Body of pancreas (tissue), 4 donors: ENCODE data around the gene CDKAL1. TPM values are rescaled to one million over a fixed set of nuclear protein-coding genes. Genes with fewer than 3 reads are reported as not detected.

Source experiments
- ATAC-seq: fragments of 150-250 bp; one replicate; pipeline ENCODE4 v1.9.1; 2016
- DNase-seq, 4 donors: peaks; one replicate each; pipeline ENCODE4 v3.0.0-alpha.2; 2019
- H3K27ac ChIP-seq, 4 donors: fragments of 200-600 bp; sonication (generic); 1 replicate in 3 of 4; 2 replicates in 1 of 4; pipeline versions ENCODE4 v1.5.1 to v1.6.1; 2016 to 2019; ENCODE audit warnings: mild to moderate bottlenecking in 1 of 4, mixed read lengths in 1 of 4, moderate library complexity in 1 of 4
- H3K27me3 ChIP-seq, 2 donors: fragments of 200-600 bp; sonication (generic); one replicate each; pipeline ENCODE4 v1.6.0; 2016; ENCODE audit warnings: mild to moderate bottlenecking in 1 of 2
- H3K36me3 ChIP-seq, 2 donors: fragments of 200-600 bp; sonication (generic); replicated peaks in 1 of 2; 2 replicates each; pipeline ENCODE4 v1.5.1; 2016; ENCODE audit warnings: low read depth in 2 of 2; ENCODE audit not compliant: insufficient read depth in 1 of 2
- H3K4me1 ChIP-seq: fragments of 200-600 bp; sonication (generic); one replicate; pipeline ENCODE4 v1.6.0; 2016
- H3K4me3 ChIP-seq, 2 donors: fragments of 200-600 bp; sonication (generic); 1 replicate in 1 of 2; 2 replicates in 1 of 2; pipeline ENCODE4 v1.5.1; 2016 to 2019
- H3K9me3 ChIP-seq, 3 donors: fragments of 200-600 bp; sonication (generic); 1 replicate in 2 of 3; 2 replicates in 1 of 3; pipeline ENCODE4 v1.5.1; 2016
- POLR2A ChIP-seq, 3 donors: fragments of 450-650 bp; IDR thresholded peaks; one replicate each; pipeline ENCODE4 v1.6.1; 2016; ENCODE audit warnings: antibody characterized with exemption in 3 of 3, mild to moderate bottlenecking in 2 of 3
- WGBS, 2 donors: methylation state at CpG; one replicate each; pipeline ENCODE4 v1.1.5; 2017; 5-methylcytosine and 5-hydroxymethylcytosine counted together
- intact Hi-C: fragments of 100-400 bp; cut with DNase I; formaldehyde crosslinking; loops from one replicate; pipeline ENCODE4 v1.15.1; 2023
- total RNA-seq, 2 donors: library from RNA; depleted of rRNA; stranded (reverse); fragments of >200 nt; gene quantifications; one replicate each; pipeline ENCODE4 v1.1.0, GENCODE V29; 2016
- TF ChIP-seq, protein P1 (sequence below), 7 experiments: fragments of 450-650 bp in 4 of 7; fragments of 200-600 bp in 3 of 7; sonication (generic) in 3 of 7; IDR thresholded peaks; one replicate each; pipeline ENCODE4 v1.5.1; 2016 to 2019; ENCODE audit warnings: antibody characterized with exemption in 7 of 7

The CDKAL1 gene
- total RNA-seq, 2 donors from 2014 or later, result 16.3 to 18.1 TPM

DNA sequence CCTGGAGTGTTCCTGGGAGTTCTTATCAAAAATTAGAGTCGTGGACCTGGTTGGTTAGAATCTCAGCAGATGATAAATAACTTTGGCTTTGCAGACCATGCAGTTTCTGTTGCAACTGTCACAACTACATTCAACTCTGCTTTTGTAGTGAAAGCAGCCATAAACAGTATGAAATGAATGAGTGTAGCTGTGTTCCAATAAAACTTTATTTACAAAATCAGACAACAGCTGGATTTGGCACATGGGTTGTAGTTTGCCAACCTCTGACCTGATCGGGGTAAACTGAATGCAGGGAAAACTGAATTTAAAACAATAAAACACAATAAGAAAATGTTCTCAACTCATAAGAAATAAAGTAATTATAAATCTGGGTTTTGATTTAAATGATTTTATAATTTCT, 513.8 kb downstream of the CDKAL1 start:
- no peak overlapping the region for H3K27ac ChIP-seq
- H3K4me1 ChIP-seq, result peaks cover 19% of the 10 kb centered on the region
- no peaks in the 10 kb centered on the region for H3K9me3 ChIP-seq
- no peak for TF ChIP-seq POLR2A (IDR thresholded peaks at IDR 0.05)
- TF ChIP-seq, protein P1, sequence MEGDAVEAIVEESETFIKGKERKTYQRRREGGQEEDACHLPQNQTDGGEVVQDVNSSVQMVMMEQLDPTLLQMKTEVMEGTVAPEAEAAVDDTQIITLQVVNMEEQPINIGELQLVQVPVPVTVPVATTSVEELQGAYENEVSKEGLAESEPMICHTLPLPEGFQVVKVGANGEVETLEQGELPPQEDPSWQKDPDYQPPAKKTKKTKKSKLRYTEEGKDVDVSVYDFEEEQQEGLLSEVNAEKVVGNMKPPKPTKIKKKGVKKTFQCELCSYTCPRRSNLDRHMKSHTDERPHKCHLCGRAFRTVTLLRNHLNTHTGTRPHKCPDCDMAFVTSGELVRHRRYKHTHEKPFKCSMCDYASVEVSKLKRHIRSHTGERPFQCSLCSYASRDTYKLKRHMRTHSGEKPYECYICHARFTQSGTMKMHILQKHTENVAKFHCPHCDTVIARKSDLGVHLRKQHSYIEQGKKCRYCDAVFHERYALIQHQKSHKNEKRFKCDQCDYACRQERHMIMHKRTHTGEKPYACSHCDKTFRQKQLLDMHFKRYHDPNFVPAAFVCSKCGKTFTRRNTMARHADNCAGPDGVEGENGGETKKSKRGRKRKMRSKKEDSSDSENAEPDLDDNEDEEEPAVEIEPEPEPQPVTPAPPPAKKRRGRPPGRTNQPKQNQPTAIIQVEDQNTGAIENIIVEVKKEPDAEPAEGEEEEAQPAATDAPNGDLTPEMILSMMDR (IDR thresholded peaks at IDR 0.05), result no peak
- intact Hi-C loops, result no loop called here
- DNase-seq (no peak), ATAC-seq (no peak)
- WGBS, 2 donors, result 81 to 89% methylated on average over 2 of the region's 2 CpGs
- no peak overlapping the region for H3K4me3 ChIP-seq
- H3K36me3 ChIP-seq, result no peaks in the 10 kb centered on the region
- no peaks in the 10 kb centered on the region for H3K27me3 ChIP-seq

DNA sequence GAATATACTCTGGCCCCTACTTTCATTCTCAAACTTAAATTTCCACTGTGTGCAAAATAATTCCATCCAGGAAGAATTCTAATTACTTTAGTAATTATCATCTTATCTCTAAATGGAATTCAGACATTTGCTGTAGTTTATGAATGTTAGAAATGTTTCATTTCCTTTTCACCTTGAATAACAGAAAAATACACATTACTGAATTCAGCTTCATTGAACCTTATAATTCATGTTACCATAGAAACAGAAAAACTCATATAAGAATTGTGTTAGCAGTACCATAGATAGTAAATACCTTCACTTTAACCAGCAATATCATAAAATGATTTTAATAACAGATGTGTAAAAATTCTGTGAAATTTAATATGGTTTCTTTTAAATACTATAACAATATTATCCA, 514.9 kb downstream of the CDKAL1 start:
- TF ChIP-seq, protein P1 (IDR thresholded peaks at IDR 0.05), result no peak
- no peak for TF ChIP-seq POLR2A (IDR thresholded peaks at IDR 0.05)
- Histone ChIP-seq H3K27me3 (no peaks in the 10 kb centered on the region), H3K4me1 (peaks cover 19% of the 10 kb centered on the region), H3K9me3 (no peaks in the 10 kb centered on the region), H3K27ac (no peak overlapping the region), H3K4me3 (no peak overlapping the region), H3K36me3 (no peaks in the 10 kb centered on the region)
- ATAC-seq, result no peak
- intact Hi-C loops, result no loop called here
- DNase-seq, result no peak

DNA sequence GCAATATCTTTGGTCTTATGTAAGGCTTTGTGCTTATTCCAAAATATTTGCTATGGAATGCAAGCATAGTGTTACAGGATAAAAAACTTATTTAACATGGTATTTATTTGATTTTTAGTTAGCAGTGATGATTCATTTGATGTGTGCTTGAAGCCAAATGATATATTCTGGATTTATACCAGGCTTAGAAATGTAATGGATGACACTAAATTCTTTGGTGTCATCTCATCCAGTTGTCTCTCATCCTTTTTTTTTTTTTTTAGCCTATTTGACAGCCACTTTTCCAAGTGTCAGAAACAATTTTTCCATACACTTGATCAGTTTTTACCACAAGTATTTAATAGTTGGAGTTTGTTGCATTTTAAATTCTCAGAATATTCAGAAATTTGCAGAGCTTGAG, 515.3 kb downstream of the CDKAL1 start:
- peaks cover 18% of the 10 kb centered on the region for H3K4me1 ChIP-seq
- H3K36me3 ChIP-seq, result no peaks in the 10 kb centered on the region
- intact Hi-C loops, result no loop called here
- H3K27me3 ChIP-seq, result no peaks in the 10 kb centered on the region
- DNase-seq (no peak), ATAC-seq (no peak)
- H3K27ac ChIP-seq, result no peak overlapping the region
- TF ChIP-seq POLR2A (IDR thresholded peaks at IDR 0.05), result no peak
- TF ChIP-seq, protein P1 (IDR thresholded peaks at IDR 0.05), result no peak
- no peaks in the 10 kb centered on the region for H3K9me3 ChIP-seq
- no peak overlapping the region for H3K4me3 ChIP-seq

DNA sequence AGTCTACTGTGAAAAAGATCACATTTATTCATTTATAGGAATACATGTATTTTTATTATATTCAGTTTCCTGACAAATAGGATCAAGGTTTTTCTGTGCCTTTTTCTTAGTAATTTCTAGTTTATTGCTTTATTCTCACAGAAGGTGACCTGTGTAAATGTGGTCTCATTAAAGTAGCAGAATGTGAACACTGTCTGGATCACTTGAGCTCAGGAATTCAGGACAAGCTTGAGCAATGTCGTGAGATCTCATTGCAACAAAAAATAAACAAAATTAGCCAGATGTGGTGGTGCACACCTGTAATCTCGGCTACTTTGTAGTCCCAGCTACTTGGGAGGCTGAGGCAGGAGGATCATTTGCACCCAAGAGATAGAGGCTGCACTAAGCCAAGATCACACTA, 516.7 kb downstream of the CDKAL1 start:
- no peak overlapping the region for H3K27ac ChIP-seq
- ATAC-seq, result no peak
- no peak for DNase-seq
- 98 to 100% methylated on average over 2 of the region's 2 CpGs for WGBS, 2 donors
- no peak overlapping the region for H3K4me3 ChIP-seq
- no peaks in the 10 kb centered on the region for H3K9me3 ChIP-seq
- H3K4me1 ChIP-seq, result peaks cover 4% of the 10 kb centered on the region
- TF ChIP-seq, protein P1 (IDR thresholded peaks at IDR 0.05), result no peak
- no peak for TF ChIP-seq POLR2A (IDR thresholded peaks at IDR 0.05)
- no peaks in the 10 kb centered on the region for H3K27me3 ChIP-seq
- no peaks in the 10 kb centered on the region for H3K36me3 ChIP-seq
- intact Hi-C loops, result no loop called here

DNA sequence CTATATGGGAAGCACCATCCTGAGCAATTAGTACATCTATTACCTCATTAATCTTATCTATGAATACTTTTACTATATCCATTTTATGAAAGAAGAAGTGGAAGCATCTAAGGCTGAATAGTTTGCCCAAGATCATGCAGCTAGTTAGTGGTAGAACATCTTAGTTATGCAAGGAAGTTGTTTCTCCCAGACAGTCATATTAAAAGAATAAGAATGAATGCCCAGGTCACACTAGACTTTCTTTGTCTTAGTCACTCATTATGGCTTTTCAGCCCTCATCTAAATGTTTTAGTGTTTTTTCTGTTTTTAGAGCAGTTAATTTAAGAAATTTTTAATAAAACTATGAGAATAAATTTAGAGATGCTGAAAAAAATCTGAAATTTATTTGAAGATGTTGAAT, 517.5 kb downstream of the CDKAL1 start:
- ATAC-seq (no peak), DNase-seq (no peak)
- Histone ChIP-seq H3K4me3 (no peak overlapping the region), H3K9me3 (no peaks in the 10 kb centered on the region), H3K4me1 (no peaks in the 10 kb centered on the region), H3K27ac (no peak overlapping the region), H3K27me3 (no peaks in the 10 kb centered on the region), H3K36me3 (no peaks in the 10 kb centered on the region)
- TF ChIP-seq POLR2A (IDR thresholded peaks at IDR 0.05), result no peak
- TF ChIP-seq, protein P1 (IDR thresholded peaks at IDR 0.05), result no peak
- intact Hi-C loops, result no loop called here
